D341Med (cell line): Measurements from ENCODE around the gene EML1.

ENCODE experiments used
- DNase-seq: peaks from one replicate; pipeline ENCODE4 v3.0.0; 2012; ENCODE audit warnings: low spot score

EML1 gene, protein sequence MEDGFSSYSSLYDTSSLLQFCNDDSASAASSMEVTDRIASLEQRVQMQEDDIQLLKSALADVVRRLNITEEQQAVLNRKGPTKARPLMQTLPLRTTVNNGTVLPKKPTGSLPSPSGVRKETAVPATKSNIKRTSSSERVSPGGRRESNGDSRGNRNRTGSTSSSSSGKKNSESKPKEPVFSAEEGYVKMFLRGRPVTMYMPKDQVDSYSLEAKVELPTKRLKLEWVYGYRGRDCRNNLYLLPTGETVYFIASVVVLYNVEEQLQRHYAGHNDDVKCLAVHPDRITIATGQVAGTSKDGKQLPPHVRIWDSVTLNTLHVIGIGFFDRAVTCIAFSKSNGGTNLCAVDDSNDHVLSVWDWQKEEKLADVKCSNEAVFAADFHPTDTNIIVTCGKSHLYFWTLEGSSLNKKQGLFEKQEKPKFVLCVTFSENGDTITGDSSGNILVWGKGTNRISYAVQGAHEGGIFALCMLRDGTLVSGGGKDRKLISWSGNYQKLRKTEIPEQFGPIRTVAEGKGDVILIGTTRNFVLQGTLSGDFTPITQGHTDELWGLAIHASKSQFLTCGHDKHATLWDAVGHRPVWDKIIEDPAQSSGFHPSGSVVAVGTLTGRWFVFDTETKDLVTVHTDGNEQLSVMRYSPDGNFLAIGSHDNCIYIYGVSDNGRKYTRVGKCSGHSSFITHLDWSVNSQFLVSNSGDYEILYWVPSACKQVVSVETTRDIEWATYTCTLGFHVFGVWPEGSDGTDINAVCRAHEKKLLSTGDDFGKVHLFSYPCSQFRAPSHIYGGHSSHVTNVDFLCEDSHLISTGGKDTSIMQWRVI

DNA sequence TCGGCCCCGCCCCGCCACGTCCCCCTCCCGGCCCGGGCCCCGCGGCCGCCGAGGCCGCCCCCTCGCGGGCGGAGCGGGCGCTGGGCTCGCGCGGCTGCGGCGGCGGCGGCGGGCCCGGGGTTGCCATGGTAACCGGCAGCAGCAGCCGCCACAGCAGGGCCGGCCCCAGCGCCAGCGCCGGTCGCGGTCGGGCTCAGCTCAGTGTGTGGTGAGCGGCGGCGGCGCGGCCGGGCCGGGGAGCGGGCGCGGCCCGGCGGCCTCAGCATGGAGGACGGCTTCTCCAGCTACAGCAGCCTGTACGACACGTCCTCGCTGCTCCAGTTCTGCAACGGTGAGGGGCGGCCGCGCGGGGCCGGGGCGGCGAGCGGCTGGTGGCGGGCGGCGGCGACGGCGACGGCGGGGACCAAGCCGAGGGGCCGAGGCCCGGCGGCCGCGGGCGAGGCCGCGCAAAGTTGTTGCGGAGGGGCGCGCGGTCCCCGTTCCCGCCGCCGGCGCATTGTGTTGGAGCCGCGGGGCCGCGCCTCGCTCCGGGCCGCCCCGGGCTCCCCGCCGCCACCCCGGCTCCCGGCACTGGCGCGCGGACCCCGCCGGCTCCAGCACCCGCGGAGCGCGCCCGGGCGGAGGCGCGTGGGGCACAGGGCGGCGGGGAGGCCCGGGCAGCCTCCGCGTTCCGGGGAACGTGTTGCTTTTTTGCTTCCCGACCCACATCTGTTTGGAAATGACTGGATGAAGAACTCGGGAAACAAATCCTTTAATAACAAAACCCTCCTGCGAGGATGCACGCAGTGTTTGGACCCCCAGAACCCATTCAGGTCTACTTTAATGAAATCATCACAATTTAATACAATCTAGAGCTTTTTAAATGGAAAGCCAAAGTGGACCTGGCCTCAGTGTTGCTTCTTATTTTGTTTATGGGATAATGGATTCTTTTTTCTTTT is at the start of gene EML1:
Gene EML1 (plus strand): TSS at position 201 of the 938 bp plus-strand sequence. CDS start 64 bp downstream, at position 265.
- DNase-seq, result peak; percentile 99

DNA sequence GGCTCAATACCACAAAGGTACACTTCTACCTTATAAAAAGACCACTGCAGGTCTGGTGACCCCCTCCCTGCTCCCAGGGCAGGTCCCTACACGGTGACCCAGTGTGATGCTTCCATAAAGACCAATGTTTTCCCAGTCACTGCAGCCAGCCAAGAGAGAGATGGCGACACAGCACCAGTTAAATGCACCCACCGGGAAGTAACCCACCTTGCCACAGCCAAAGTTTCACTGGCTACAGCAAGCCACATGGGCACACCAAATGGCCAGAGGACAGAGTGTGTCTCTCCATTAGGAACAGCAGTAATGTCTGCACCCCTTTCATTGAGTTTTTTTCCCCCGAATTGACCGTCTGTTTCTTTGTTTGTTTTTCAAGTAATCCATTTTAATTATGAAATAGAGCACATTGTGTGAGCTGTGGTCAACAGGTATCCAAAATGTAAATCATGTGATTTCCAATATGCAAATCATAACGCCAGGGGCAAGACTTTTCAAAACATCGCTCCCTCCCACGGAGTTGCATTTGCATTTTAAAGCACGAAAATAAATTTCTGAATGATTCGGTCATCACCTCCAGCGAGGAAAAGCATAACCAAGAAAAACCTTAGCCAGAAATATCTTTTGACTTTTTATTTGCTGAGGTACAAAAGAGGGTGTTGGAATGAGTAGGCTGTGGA is 48.9 kb upstream of the EML1 start:
- no peak for DNase-seq

DNA sequence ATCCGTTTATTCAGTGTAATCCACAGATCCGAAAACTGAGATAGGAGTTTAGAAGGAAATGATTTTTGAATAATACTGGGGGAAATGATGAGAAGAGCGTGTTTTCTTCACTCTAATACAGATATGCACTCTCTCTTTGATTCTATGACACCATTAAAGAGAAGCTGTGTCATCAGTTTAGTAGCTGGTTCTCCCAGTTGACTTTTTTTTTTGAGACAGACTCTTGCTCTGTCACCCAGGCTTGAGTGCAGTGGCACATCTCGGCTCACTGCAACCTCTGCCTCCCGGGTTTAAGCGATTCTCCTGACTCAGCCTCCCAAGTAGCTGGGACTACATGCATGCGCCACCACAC is 48.4 kb upstream of the EML1 start:
- DNase-seq, result no peak

DNA sequence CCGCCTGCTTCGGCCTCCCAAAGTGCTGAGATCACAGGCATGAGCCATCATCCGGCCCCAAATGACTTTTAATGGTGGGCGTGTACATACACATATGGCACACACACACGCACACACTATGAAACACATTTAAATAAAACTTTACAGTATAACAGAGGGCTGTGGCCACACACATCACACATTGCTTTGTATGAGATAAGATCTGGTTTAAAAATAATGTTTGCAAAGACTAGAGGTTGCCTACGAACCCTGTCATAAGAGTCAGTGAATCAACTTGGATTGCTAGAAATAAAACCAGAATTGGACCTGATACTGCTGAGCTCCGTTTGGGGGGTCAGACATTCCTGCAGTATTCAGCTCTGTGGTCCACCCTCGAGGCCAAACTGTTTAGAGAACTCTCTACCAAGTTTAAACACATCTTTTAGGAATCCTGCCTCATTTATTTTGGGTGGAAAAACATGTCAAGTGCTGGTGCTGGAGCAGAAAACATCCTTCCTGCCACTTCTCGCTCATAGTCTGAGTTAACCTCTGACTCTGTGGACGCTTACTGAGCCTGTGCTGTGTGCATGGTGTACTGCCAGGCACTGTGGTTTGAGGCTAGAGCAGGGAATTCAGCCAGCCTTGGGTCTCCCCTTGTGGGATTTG is 47.8 kb upstream of the EML1 start:
- DNase-seq, result no peak

DNA sequence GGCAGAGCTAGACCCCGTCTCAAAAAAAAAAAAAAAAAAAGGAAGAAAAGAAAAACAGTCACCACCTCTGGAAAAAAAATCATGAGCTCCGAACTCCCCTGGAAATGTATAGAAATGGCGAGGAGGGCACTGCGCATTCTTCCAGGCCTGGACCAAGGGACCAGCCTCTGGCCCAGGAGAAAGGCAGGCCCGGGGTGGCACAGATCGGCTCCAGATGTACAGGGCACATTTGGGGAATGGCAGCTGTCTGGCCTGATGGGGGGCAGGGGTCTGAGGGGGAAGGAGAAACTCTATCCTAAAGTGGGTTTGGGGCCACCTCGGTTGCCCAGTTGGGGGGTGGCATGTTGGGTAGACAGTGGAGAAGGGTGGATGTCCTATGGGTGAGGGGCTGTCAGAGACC is 46.0 kb upstream of the EML1 start:
- DNase-seq, result no peak

DNA sequence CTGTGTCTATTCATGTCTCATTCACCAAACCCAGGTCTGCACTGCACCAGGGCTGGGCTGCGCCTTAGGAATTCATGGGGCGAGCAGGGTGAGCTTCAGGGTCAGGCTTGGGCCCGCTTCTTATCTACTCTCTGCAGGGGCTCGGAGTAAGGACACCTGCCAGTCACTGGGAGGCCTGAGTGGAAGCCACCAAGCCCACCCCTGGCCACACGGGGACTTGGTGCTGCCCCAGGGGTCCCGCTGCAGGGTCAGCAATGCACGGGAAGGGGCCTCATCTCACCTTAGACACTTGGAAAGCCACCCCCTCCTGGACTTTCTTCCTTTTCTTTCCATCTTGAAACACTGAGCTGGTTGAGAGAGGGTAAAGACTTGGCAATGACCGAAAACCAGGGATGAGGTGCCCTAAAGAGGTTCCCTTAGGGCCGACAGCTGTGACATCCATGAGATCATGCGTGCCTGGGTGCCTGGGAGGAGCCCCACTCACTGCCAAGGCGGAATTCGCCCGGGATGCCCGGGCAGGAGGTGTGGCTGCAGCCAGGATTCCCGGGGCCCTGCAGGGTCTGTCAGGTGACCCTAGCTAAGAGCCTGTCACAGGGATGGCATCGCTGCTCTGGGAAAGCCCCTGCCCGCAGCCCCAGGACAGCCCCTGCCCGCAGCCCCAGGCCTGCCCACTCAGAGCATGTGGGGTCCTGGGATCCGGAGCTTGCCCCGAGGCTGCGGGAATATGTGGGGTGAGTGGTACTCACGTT is 45.5 kb upstream of the EML1 start:
- no peak for DNase-seq

DNA sequence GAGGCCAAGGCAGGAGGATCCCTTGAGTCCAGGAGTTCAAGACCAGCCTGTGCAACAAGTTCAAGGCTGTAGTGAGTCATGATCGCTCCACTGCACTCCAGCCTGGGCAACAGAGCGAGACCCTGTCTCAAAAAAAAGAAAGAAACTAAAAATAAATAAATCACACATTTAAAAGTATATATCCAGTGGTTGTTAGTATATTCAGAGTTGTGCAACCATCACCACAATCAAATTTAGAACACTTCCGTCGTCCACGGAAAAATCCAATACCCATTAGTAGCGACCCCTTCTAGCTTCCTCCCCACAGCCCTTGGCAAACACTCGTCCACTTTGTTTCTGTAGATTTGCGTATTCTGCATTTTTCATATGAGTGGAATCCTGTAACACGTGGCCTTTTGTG is 44.7 kb upstream of the EML1 start:
- no peak for DNase-seq

DNA sequence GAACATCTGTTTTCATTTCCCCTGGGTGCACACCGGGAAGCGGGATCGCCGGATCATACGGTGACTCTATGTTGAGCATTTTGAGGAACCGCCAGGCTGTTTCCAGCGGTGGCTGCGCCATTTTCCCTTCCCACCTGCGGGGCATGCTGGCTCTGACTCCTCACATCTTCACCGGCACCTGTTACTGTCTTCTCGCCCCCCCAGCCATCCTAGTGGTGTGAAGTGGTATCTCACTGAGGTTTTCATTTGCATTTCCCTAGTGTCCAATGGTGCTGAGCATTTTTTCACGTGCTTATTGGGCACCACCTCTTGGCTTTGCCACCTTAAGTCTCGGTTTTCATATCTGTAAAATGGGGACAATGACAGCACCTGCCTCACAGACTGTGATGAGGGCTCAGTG is 44.1 kb upstream of the EML1 start:
- DNase-seq, result no peak

DNA sequence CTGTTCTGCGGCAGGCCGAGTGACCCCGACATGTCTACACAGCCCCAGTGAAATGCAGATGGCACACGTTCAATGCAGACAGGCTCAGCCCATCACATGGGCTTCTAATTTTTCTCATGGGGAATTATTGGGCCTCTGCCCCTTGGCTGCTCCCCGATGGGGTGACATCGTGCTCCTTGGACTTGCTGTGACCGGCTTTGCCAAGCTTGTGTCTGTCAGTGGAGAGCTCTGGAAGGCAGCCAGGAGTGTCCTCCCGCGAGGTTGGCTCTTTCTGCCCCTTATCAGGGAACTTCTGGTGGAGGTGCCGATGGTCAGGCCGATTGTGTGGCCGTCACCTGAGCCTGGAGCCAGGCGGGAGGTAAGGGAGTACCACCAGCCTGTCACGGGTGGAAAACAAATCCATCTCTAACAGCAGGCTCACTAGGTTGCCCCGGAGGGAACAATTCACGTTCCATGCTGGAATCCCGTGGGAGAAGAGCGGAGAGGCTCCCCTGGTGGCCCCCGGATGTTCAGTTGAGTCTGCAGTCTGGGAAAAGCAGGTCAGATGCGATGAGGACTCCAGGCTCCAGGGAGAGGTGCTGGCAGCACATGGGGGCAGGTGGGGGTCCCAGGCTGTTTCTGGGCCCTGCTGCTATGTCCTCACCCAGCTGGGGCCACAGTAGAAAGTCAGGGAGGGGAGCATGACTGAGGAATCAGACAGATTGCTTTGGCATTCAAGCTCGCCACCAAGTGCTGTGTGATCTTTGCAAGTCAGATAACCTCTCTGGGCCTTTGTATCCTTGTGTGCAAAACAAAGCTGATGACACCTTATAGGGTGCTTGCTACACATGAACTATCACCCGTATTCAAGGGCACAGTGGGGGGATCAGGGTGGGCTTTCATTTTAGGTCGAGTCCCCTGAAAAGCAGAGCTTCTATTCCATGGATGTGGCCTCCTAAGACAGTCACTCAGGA is 43.2 kb upstream of the EML1 start:
- no peak for DNase-seq

DNA sequence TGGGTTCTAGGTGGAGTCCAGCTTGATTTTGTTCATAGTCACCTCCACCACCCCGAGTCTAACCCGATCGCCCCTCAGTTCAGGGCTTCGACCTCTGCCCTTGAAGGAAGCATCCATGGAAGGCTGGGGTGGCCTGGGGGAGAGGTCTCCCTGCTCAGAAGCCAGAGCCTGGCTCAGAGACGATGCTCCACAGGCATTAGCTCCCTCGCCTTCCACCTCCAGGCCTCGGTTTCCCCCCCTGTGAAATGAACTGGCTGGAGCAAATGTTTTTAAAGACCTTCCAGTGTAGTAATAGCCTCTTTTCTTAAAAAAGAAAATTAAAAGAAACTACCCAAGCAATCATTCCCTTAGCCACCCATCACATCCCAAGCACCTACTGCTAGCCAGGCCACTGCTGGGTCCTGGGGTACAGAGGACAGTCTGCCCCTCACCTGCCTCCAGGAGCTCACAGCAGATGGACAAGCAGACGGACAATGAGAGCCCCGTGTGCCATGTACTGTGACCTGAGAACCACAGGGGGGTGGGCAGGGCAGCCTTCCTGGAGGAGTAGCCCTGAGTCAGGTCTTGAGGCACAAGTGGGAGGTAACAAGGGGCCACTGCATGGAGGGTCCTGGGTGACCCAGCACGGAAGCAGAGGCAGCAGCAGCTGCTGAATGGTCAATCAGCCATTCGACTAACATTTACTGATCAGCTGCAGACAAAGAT is 42.3 kb upstream of the EML1 start:
- DNase-seq, result no peak

DNA sequence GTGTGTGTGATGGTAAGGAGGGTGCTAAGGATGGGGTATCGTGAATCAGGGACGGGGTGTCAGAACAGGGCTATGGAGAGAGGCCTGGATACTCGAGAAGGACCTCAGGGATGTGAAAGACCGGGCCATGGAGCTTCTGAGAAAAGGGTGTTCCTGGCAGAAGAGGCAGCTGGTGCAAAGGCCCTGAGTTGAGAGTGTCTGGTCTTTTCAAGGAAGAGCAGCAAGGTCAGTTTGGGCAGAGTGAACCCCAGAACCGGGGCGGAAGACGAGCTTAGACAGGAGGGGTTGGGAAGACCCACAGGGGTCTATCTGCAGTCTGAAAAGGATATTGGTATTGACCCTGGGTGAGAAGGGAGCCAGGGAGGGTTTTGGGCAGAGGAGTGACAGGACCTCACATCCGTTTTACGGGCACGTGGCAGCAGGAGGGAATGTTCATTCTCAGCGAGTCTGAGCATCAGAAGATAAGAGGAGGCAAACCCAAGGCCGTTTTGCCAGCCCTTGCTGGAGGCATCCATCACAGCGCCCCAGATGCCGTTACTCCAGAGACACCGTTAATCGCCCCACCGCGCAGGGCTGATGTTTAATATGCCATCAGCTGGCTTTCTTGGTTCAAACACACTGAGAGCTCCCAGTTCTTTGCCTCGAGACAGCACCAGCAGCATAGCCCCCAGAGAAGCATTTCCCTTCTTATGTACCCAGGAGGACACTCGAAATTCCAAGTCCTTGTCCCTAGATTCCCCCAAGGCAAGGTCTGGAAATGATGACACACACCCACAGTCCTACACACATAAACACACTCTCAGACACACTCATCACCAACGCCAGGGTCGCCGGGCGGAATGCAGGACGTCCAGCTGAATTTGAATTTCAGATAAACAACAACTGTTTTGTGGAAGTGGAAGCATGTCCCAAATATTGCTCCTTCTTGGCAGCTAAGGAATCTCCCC is 41.4 kb upstream of the EML1 start:
- DNase-seq, result no peak

DNA sequence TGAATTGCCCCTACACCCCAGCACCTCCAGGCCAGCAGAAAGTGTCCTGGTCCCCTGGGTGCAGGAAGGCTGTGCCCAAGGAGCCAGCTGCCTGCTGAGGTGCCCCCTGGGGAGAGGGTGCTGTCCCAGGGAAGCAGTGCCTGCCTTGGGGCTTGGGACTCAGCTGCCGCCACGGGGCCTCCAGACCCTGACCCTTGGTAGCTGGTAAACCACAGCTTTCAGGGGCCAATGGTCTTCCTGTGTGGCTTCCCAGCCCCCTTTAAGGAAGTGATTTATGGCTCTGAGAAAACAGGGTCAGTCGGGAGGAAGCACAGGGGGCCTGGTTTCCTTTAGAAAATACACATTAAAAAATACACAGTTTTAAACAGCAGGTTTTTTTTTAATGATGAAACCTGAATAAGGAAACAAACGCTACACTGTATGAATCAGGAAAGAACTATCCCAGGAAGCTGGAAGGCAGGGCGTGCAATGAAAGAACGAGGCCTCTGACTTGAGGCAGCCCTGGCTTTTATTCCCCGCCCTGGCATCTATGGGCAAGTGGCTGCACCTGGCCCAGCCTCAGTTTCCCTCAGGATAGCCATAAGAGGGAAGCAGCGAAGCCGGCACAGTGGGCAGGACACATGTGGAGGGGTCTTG is 40.6 kb upstream of the EML1 start:
- no peak for DNase-seq

DNA sequence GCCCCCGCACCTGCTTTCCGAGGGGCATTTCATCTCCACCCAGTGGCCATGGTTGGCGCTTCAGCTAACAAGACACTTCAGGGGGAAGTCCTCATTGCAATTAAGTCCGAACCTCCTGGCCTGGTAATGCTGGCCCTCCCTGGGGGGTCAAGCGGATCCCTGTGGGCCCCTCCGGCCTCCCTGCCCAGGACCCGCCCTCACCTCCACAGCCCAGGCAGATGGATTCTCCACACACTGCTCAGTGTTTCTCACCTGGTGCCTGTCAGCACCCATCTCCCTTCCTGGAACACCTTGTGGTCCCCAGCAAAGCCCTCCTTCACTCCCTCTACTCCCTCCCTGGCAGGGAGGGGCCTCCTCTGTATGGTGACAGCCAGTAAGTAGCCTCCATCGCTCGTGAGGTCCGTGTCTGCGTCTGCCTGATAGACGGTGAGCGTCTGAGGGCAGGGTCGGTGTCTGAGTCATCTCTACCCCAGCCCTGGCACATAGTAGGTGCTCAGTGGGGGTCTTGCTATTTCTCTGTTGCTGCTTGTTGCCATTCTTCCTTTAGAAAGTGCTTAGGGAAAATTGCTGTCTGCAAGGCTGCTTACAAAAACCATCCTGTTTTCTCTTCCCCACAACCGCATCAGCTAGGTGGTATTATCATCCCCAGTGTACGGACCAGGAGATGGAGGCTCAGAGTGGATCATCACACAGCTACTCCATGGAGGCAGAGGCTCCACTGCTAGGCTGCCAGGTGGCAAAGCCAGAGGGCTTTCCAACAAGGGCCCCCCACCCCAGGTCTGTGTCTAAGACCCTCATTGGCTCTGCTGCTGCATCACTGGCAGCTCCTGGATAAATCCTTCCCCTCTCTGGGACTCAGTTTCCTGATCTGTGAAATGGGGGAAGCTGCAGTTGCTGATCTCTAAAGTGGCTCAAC is 39.7 kb upstream of the EML1 start:
- DNase-seq, result no peak

DNA sequence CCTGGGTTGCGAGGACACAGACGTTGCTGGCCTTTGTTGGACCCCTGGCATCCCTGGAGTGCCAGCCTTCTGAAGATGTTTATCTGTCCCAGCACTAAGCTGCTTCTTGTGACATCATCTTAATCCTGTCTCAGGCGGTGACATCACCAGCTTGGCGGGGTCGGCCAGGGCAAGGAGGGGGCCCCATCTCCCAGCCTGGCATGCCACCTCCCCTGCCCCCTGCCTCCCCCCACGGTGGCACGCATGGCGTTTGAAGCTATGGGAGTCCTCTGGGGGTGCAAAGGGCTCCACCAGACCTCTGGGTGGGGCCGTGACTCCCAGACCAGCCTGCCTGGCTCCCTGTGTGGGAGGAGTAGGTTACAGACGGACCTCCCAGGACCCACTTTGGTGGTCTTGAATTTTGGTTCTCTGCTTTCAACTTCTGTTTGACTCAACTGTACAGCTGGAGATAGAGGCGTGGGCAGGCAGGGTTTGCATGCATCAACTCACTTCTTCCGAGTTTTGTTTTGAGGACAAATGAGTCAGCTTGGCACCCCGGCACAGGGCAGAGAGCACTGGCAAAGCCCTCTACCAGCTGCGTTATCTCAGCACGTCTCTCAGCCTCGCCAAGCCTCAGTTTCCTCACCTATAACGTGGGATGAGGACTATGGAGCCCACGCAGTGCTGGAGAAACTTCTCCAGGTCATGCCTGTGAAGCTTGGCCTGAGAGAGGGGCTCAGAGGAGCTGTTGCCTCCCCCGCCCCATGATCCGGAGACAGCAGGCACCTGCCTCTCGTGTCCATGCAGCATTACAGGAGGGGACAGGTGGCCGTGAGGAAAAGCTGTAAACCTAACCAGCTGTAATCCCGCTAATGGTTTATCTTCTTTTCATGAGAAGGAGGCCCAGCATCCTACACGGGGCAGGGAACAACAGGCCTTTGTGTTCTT is 38.8 kb upstream of the EML1 start:
- DNase-seq, result peak; percentile 66

DNA sequence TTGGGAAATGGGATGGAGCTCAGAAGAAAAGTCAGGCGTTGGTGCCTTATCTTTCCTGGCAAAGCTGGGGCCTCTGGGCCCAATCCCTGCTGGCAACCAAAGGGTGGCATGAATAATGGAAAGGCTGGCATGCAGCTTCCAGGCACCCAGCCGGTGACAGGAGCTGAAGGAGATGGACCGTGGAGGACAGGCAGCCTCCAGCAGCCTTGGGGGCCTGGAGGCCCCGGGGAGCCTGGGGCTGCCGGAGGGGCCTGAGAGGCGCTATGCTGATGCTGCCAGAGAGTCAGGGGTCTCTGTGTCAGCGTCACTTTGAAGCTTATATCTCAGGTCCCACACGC is 38.2 kb upstream of the EML1 start:
- DNase-seq, result no peak
